Gastrocnemius medialis (tissue), 4 donors: ENCODE data around the gene NR4A1. TPM values are rescaled to one million over a fixed set of nuclear protein-coding genes. Genes with fewer than 3 reads are reported as not detected.

Experiments used
- ATAC-seq, 2 donors: fragments of 150-250 bp; one replicate each; pipeline ENCODE4 v1.9.1; 2016
- DNase-seq, 2 donors: peaks; one replicate each; pipeline ENCODE4 v3.0.0-alpha.2; 2019
- H3K27ac ChIP-seq, 4 donors: fragments of 200-600 bp; sonication (generic); 1 replicate in 1 of 4; 2 replicates in 3 of 4; pipeline ENCODE4 v1.5.1; 2016 to 2018; ENCODE audit warnings: mild to moderate bottlenecking in 2 of 4, moderate library complexity in 1 of 4
- H3K27me3 ChIP-seq, 3 donors: fragments of 200-600 bp; sonication (generic) in 2 of 3; 1 replicate in 1 of 3; 2 replicates in 2 of 3; pipeline versions ENCODE4 v1.5.1 to v1.6.0; 2016 to 2019; ENCODE audit warnings: mild to moderate bottlenecking in 1 of 3, moderate library complexity in 1 of 3
- H3K36me3 ChIP-seq, 2 donors: fragments of 200-600 bp; sonication (generic) in 1 of 2; one replicate each; pipeline ENCODE4 v1.5.1; 2017 to 2018
- H3K4me1 ChIP-seq, 2 donors: fragments of 200-600 bp; sonication (generic) in 1 of 2; one replicate each; pipeline ENCODE4 v1.5.1; 2016 to 2017; ENCODE audit warnings: mild to moderate bottlenecking in 2 of 2
- H3K4me3 ChIP-seq, 4 donors: fragments of 200-600 bp; sonication (generic) in 3 of 4; 1 replicate in 1 of 4; 2 replicates in 3 of 4; pipeline ENCODE4 v1.5.1; 2016 to 2019; ENCODE audit warnings: mild to moderate bottlenecking in 2 of 4
- H3K9me3 ChIP-seq, 3 donors: fragments of 200-600 bp; sonication (generic) in 2 of 3; 1 replicate in 1 of 3; 2 replicates in 2 of 3; pipeline ENCODE4 v1.5.1; 2016 to 2019
- CTCF ChIP-seq, 5 experiments: fragments of 450-650 bp in 3 of 5; fragments of 200-600 bp in 2 of 5; sonication (generic) in 2 of 5; IDR thresholded peaks in 4 of 5; conservative IDR thresholded peaks in 1 of 5; 1 replicate in 4 of 5; 2 replicates in 1 of 5; pipeline ENCODE4 v1.5.1; 2016 to 2019; ENCODE audit warnings: antibody characterized with exemption in 5 of 5, mild to moderate bottlenecking in 3 of 5, moderate library complexity in 3 of 5
- POLR2A ChIP-seq, 2 donors: fragments of 450-650 bp; IDR thresholded peaks; one replicate each; pipeline ENCODE4 v1.6.1; 2017; ENCODE audit warnings: antibody characterized with exemption in 2 of 2, mild to moderate bottlenecking in 2 of 2, moderate library complexity in 2 of 2
- in situ Hi-C, 4 donors: fragments of 200-750 bp; cut with MboI; loops; one replicate each; pipeline versions ENCODE4 v1.15.0 to v1.8.0; 2017; ENCODE audit warnings: low sequenced_read_pairs in 4 of 4
- intact Hi-C: fragments of 100-400 bp; cut with DNase I; formaldehyde crosslinking; loops from one replicate; pipeline ENCODE4 v1.15.1; 2023; ENCODE audit warnings: low total_unique reads
- total RNA-seq, 4 donors: library from RNA; depleted of rRNA; stranded (reverse); fragments of >200 nt; gene quantifications; one replicate each; pipeline versions ENCODE4 v1.1.0 to v1.2.3, GENCODE V29; 2016

Gene NR4A1
- total RNA-seq, 4 donors from 2014 or later: 36.3 to 248 (median 90.1) TPM

- Histone ChIP-seq H3K9me3 (no peaks in the 10 kb centered on the region), H3K36me3 (no peaks in the 10 kb centered on the region), H3K4me1 (peaks cover 0 to 4% of the 10 kb centered on the region in 2 donors), H3K4me3 (no peak overlapping the region), H3K27me3 (peaks cover 2 to 19% (median 19%) of the 10 kb centered on the region in 3 donors), H3K27ac (no peak overlapping the region)
- intact Hi-C loops (no loop called here), in situ Hi-C loops (no loop called here)
- TF ChIP-seq CTCF (IDR thresholded peaks at IDR 0.05 in 4 of 5, conservative IDR thresholded peaks at IDR 0.05 in 1 of 5): no peak
- no peak for TF ChIP-seq POLR2A (IDR thresholded peaks at IDR 0.05)
- ATAC-seq: no peak
- no peak for DNase-seq
Measured at GRCh38 chr12:52005218-52005902, 45.9 kb upstream of the NR4A1 start.

- H3K4me3 ChIP-seq: peak overlapping the region; percentile 59 to 71 (median 63)
- DNase-seq (peak in 1 of 2 donors; percentile 59), ATAC-seq (no peak)
- in situ Hi-C loops (no loop called here), intact Hi-C loops (no loop called here)
- H3K27ac ChIP-seq: peak overlapping the region in 1 of 4 donors; percentile 22
- TF ChIP-seq POLR2A (IDR thresholded peaks at IDR 0.05) (no peak), CTCF (IDR thresholded peaks at IDR 0.05 in 4 of 5, conservative IDR thresholded peaks at IDR 0.05 in 1 of 5) (no peak)
- no peaks in the 10 kb centered on the region for H3K36me3 ChIP-seq
- peaks cover 0 to 10% of the 10 kb centered on the region in 2 donors for H3K4me1 ChIP-seq
- H3K9me3 ChIP-seq: no peaks in the 10 kb centered on the region
- H3K27me3 ChIP-seq: peaks cover 2 to 19% (median 19%) of the 10 kb centered on the region in 3 donors
Measured at GRCh38 chr12:52005903-52006703, 45.1 kb upstream of the NR4A1 start.

GRCh38 chr12:52006726-52007157, 44.5 kb upstream of the NR4A1 start, which contains the start of gene TAMALIN:
TAMALIN (plus strand) TSS chr12:52006946; CDS start chr12:52007020, 74 bp downstream.
- Histone ChIP-seq H3K36me3 (no peaks in the 10 kb centered on the region), H3K27me3 (peaks cover 2 to 19% (median 19%) of the 10 kb centered on the region in 3 donors), H3K4me1 (peaks cover 0 to 13% of the 10 kb centered on the region in 2 donors), H3K4me3 (peak within 1 kb of the TSS; percentile 59 to 71 (median 63)), H3K27ac (peak within 1 kb of the TSS; percentile 72 to 85 (median 80)), H3K9me3 (no peaks in the 10 kb centered on the region)
- intact Hi-C loops: no loop called here
- in situ Hi-C loops: no loop called here
- peak; percentile 73 to 85 for TF ChIP-seq POLR2A (IDR thresholded peaks at IDR 0.05)
- no peak for TF ChIP-seq CTCF (IDR thresholded peaks at IDR 0.05 in 4 of 5, conservative IDR thresholded peaks at IDR 0.05 in 1 of 5)
- peak; percentile 24 to 26 for ATAC-seq
- peak in 1 of 2 donors; percentile 39 for DNase-seq

GRCh38 chr12:52007158-52007921, 43.9 kb upstream of the NR4A1 start:
- Histone ChIP-seq H3K9me3 (no peaks in the 10 kb centered on the region), H3K36me3 (no peaks in the 10 kb centered on the region), H3K4me1 (peaks cover 0 to 13% of the 10 kb centered on the region in 2 donors), H3K27ac (peak overlapping the region; percentile 72 to 85 (median 80)), H3K4me3 (peak overlapping the region; percentile 59 to 71 (median 63)), H3K27me3 (peaks cover 2 to 19% (median 19%) of the 10 kb centered on the region in 3 donors)
- DNase-seq: no peak
- in situ Hi-C loops: no loop called here
- ATAC-seq: peak in 1 of 2 donors; percentile 5
- TF ChIP-seq CTCF (IDR thresholded peaks at IDR 0.05 in 4 of 5, conservative IDR thresholded peaks at IDR 0.05 in 1 of 5) (no peak), POLR2A (IDR thresholded peaks at IDR 0.05) (peak; percentile 10 to 46)
- intact Hi-C loops: no loop called here
